NCI-H82 treated with DMSO at 0.1 percent for 48 hours (cell line): ENCODE results near the gene RNF186.
"Not testable (repeated sequence)": the region's sequence is repeated elsewhere in the genome, so short reads cannot be mapped to it uniquely, and the experiment has no call there.

Source experiments
- DNase-seq: peaks from one replicate; lab custom pipeline; 2025; ENCODE audit not compliant: unreplicated experiment; lab: John Stamatoyannopoulos, UW

Gene RNF186

GRCh38 chr1:19814681-19815503, at the start of gene RNF186:
RNF186 (minus strand) TSS chr1:19815283; CDS start chr1:19815101, 182 bp downstream.
- no peak for DNase-seq

GRCh38 chr1:19864570-19865160, 49.6 kb upstream of the RNF186 start:
- DNase-seq: no peak

GRCh38 chr1:19862944-19863343, 47.9 kb upstream of the RNF186 start:
- DNase-seq: no peak

GRCh38 chr1:19861842-19862530, 46.9 kb upstream of the RNF186 start:
- no peak for DNase-seq

- no peak for DNase-seq
These were observed 46.0 kb upstream of the RNF186 start for GRCh38 chr1:19861034-19861433.

- no peak for DNase-seq
These were observed 45.3 kb upstream of the RNF186 start for GRCh38 chr1:19860418-19860817.

- no peak for DNase-seq
These were observed 44.8 kb upstream of the RNF186 start for GRCh38 chr1:19859876-19860275.

GRCh38 chr1:19858893-19859292, 43.8 kb upstream of the RNF186 start:
- no peak for DNase-seq

- DNase-seq: no peak
These were observed 39.8 kb upstream of the RNF186 start for GRCh38 chr1:19854866-19855265.

GRCh38 chr1:19852036-19852435, 37.0 kb upstream of the RNF186 start:
- no peak for DNase-seq

- no peak for DNase-seq
These were observed 35.1 kb upstream of the RNF186 start for GRCh38 chr1:19850214-19850613.

GRCh38 chr1:19849307-19849706, 34.2 kb upstream of the RNF186 start:
- not testable (repeated sequence) for DNase-seq

GRCh38 chr1:19847334-19847733, 32.3 kb upstream of the RNF186 start:
- not testable (repeated sequence) for DNase-seq

- DNase-seq: no peak
These were observed 31.3 kb upstream of the RNF186 start for GRCh38 chr1:19846338-19846737.

- no peak for DNase-seq
These were observed 30.5 kb upstream of the RNF186 start for GRCh38 chr1:19845555-19845954.

- no peak for DNase-seq
These were observed 29.8 kb upstream of the RNF186 start for GRCh38 chr1:19844731-19845495.

- DNase-seq: no peak
These were observed 25.1 kb upstream of the RNF186 start for GRCh38 chr1:19840228-19840627.

- no peak for DNase-seq
These were observed 22.8 kb upstream of the RNF186 start for GRCh38 chr1:19837866-19838265.

GRCh38 chr1:19835578-19835977, 20.5 kb upstream of the RNF186 start:
- no peak for DNase-seq

GRCh38 chr1:19831441-19831840, 16.4 kb upstream of the RNF186 start:
- DNase-seq: no peak

GRCh38 chr1:19828546-19828945, 13.5 kb upstream of the RNF186 start:
- DNase-seq: no peak
